Keratinocyte (primary cell): Measurements from ENCODE around the gene VPS13D. TPM values are rescaled to one million over a fixed set of nuclear protein-coding genes. Genes with fewer than 3 reads are reported as not detected.

Experiments
- DNase-seq: peaks from one replicate; pipeline ENCODE4 v3.0.0-alpha.2; 2011; ENCODE audit warnings: low read depth, missing footprints, low spot score
- FAIRE-seq: peaks from 2 replicates; lab custom pipeline; 2011; peaks lifted over from hg19 to GRCh38; lab: Jason Lieb, UNC
- H2AFZ ChIP-seq: 2 replicates; pipeline ENCODE4 v1.6.0; 2012; ENCODE audit warnings: low read length, control low read depth, inconsistent platforms; ENCODE audit not compliant: control insufficient read depth
- H3K27ac ChIP-seq: 2 replicates; pipeline ENCODE4 v1.5.1; 2011; ENCODE audit warnings: low read length; ENCODE audit not compliant: control insufficient read depth, insufficient read depth
- H3K27me3 ChIP-seq: 3 replicates; pipeline ENCODE4 v1.6.0; 2011; ENCODE audit warnings: low read length; ENCODE audit not compliant: control insufficient read depth, insufficient read depth; ENCODE audit errors: extremely low read depth
- H3K36me3 ChIP-seq, 2 experiments: 2 replicates in 1 of 2; 3 replicates in 1 of 2; pipeline ENCODE4 v1.5.1; 2011; ENCODE audit warnings: low read length in 2 of 2, mild to moderate bottlenecking in 1 of 2; ENCODE audit not compliant: control insufficient read depth in 2 of 2, insufficient read depth in 2 of 2; ENCODE audit errors: extremely low read depth in 1 of 2
- H3K4me1 ChIP-seq: 3 replicates; pipeline ENCODE4 v1.5.1; 2011; ENCODE audit warnings: low read length; ENCODE audit not compliant: control insufficient read depth, insufficient read depth; ENCODE audit errors: extremely low read depth
- H3K4me2 ChIP-seq: 3 replicates; pipeline ENCODE4 v1.6.0; 2011; ENCODE audit warnings: low read depth, low read length; ENCODE audit not compliant: control insufficient read depth, insufficient read depth; ENCODE audit errors: extremely low read depth
- H3K4me3 ChIP-seq, 3 experiments: fragments of 200-600 bp in 1 of 3; sonication (generic) in 1 of 3; 2 replicates in 2 of 3; 3 replicates in 1 of 3; pipeline ENCODE4 v1.5.1; 2011 to 2016; ENCODE audit warnings: low read length in 3 of 3, mild to moderate bottlenecking in 3 of 3, control low read depth in 2 of 3, inconsistent platforms in 1 of 3, low read depth in 1 of 3, mixed read lengths in 1 of 3, mixed run types in 1 of 3, moderate library complexity in 1 of 3; ENCODE audit not compliant: control insufficient read depth in 2 of 3, insufficient read depth in 2 of 3; ENCODE audit errors: extremely low read depth in 1 of 3
- H3K79me2 ChIP-seq: 2 replicates; pipeline ENCODE4 v1.6.0; 2012; ENCODE audit warnings: low read length; ENCODE audit not compliant: control insufficient read depth, insufficient read depth
- H3K9ac ChIP-seq: 3 replicates; pipeline ENCODE4 v1.6.0; 2011; ENCODE audit warnings: low read length; ENCODE audit not compliant: control insufficient read depth, insufficient read depth; ENCODE audit errors: extremely low read depth
- H3K9me1 ChIP-seq: 3 replicates; pipeline ENCODE4 v1.6.0; 2011; ENCODE audit warnings: low read length; ENCODE audit not compliant: control insufficient read depth, insufficient read depth; ENCODE audit errors: extremely low read depth
- H3K9me3 ChIP-seq: 2 replicates; pipeline ENCODE4 v1.5.1; 2012; ENCODE audit warnings: low read depth, low read length; ENCODE audit not compliant: control insufficient read depth
- H4K20me1 ChIP-seq: 3 replicates; pipeline ENCODE4 v1.6.0; 2011; ENCODE audit warnings: low read length; ENCODE audit not compliant: control insufficient read depth, insufficient read depth; ENCODE audit errors: extremely low read depth
- CTCF ChIP-seq, 3 experiments: IDR thresholded peaks in 1 of 3; conservative IDR thresholded peaks in 1 of 3; optimal IDR thresholded peaks in 1 of 3; 2 replicates in 2 of 3; 3 replicates in 1 of 3; pipeline versions ENCODE3 to v1.5.1; 2011; ENCODE audit warnings: low read length in 3 of 3, mild to moderate bottlenecking in 3 of 3, moderate library complexity in 2 of 3, control low read depth in 1 of 3, inconsistent platforms in 1 of 3; ENCODE audit not compliant: insufficient read depth in 2 of 3; ENCODE audit errors: extremely low read depth in 1 of 3
- EZH2 ChIP-seq: IDR thresholded peaks from one replicate; pipeline ENCODE4 v1.6.1; 2012; ENCODE audit warnings: inconsistent platforms, mild to moderate bottlenecking, low read length, moderate library complexity
- dilution Hi-C: fragments of 300-500 bp; cut with MboI; formaldehyde crosslinking; loops from one replicate; pipeline ENCODE4 v1.7.0; 2020; ENCODE audit warnings: low sequenced_read_pairs; ENCODE audit not compliant: extremely low pct_ligation_motif_present
- polyA plus RNA-seq, 5 experiments: library from polyadenylated mRNA; depleted of rRNA in 3 of 5; stranded (reverse) in 3 of 5; stranded (forward) in 1 of 5; unstranded in 1 of 5; fragments of >200 nt; gene quantifications; 1 replicate in 1 of 5; 2 replicates in 3 of 5; 3 replicates in 1 of 5; pipeline versions ENCODE4 v1.2.1 to v1.2.3, GENCODE V29; 2011 to 2012; ENCODE audit warnings: missing spikeins in 2 of 5, low read depth in 1 of 5, low replicate concordance in 1 of 5

VPS13D gene
- polyA plus RNA-seq, 1 donor (not counting 4 experiments of a cell fraction or from before 2014, with no cell fraction given): 19.0 TPM

GRCh38 chr1:12372180-12372579 is 142.3 kb downstream of the VPS13D start:
- no peak for TF ChIP-seq EZH2
- TF ChIP-seq CTCF (optimal IDR thresholded peaks at IDR 0.05 in 1 of 3, IDR thresholded peaks at IDR 0.05 in 1 of 3, conservative IDR thresholded peaks at IDR 0.05 in 1 of 3; ENCODE audit: extremely low read depth in 1 of 3, insufficient read depth in 2 of 3, low read length in 3 of 3): no peak
- H3K4me2 ChIP-seq: no peak overlapping the region
- no peak overlapping the region for H3K9ac ChIP-seq
- no peaks in the 10 kb centered on the region for H3K9me3 ChIP-seq
- no peaks in the 10 kb centered on the region for H4K20me1 ChIP-seq
- H3K27me3 ChIP-seq: no peaks in the 10 kb centered on the region
- peaks cover 3% of the 10 kb centered on the region for H3K4me1 ChIP-seq
- no peaks in the 10 kb centered on the region for H3K79me2 ChIP-seq
- H3K4me3 ChIP-seq: no peak overlapping the region
- H3K9me1 ChIP-seq: no peaks in the 10 kb centered on the region
- H3K27ac ChIP-seq: no peak overlapping the region
- H2AFZ ChIP-seq: no peak overlapping the region
- dilution Hi-C loops: no loop called here
- no peak for DNase-seq
- FAIRE-seq: no peak
- H3K36me3 ChIP-seq: peaks cover 9 to 25% of the 10 kb centered on the region in 2 experiments

DNA sequence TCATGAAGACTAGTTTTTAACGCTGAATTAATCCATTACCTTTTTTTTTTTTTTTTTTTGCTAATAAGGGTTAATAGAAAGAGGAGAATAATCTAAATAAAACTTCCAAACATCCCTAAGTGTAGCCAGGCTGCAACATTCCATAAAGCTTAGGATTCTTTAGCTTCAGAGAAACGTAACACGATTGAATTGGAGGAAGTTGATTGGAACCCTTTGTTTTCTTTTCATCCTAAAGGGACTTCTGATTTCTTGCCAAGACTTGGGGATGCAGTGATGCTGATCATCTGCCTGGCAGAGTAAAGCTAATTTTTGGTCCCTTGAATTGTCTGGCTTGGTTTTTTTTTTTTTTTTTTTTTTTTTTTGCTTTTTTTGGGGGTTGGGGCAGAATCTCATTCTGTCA is 142.9 kb downstream of the VPS13D start:
- peaks cover 3% of the 10 kb centered on the region for H3K4me1 ChIP-seq
- no peaks in the 10 kb centered on the region for H3K9me1 ChIP-seq
- H3K9me3 ChIP-seq: no peaks in the 10 kb centered on the region
- TF ChIP-seq CTCF (optimal IDR thresholded peaks at IDR 0.05 in 1 of 3, IDR thresholded peaks at IDR 0.05 in 1 of 3, conservative IDR thresholded peaks at IDR 0.05 in 1 of 3; ENCODE audit: extremely low read depth in 1 of 3, insufficient read depth in 2 of 3, low read length in 3 of 3) (no peak), EZH2 (no peak)
- no peak overlapping the region for H2AFZ ChIP-seq
- dilution Hi-C loops: no loop called here
- H3K36me3 ChIP-seq: peaks cover 9 to 25% of the 10 kb centered on the region in 2 experiments
- no peak overlapping the region for H3K4me2 ChIP-seq
- FAIRE-seq: no peak
- no peaks in the 10 kb centered on the region for H3K79me2 ChIP-seq
- DNase-seq: no peak
- no peaks in the 10 kb centered on the region for H4K20me1 ChIP-seq
- no peak overlapping the region for H3K9ac ChIP-seq
- no peak overlapping the region for H3K4me3 ChIP-seq
- H3K27ac ChIP-seq: no peak overlapping the region
- H3K27me3 ChIP-seq: no peaks in the 10 kb centered on the region
